Body of pancreas (tissue), 4 donors: ENCODE data around the gene CDH12. TPM values are rescaled to one million over a fixed set of nuclear protein-coding genes. Genes with fewer than 3 reads are reported as not detected.
"Not testable (repeated sequence)": the region's sequence is repeated elsewhere in the genome, so short reads cannot be mapped to it uniquely, and the experiment has no call there.

Experiments used
- ATAC-seq: fragments of 150-250 bp; one replicate; pipeline ENCODE4 v1.9.1; 2016
- DNase-seq, 4 donors: peaks; one replicate each; pipeline ENCODE4 v3.0.0-alpha.2; 2019
- H3K27ac ChIP-seq, 4 donors: fragments of 200-600 bp; sonication (generic); 1 replicate in 3 of 4; 2 replicates in 1 of 4; pipeline versions ENCODE4 v1.5.1 to v1.6.1; 2016 to 2019; ENCODE audit warnings: mild to moderate bottlenecking in 1 of 4, mixed read lengths in 1 of 4, moderate library complexity in 1 of 4
- H3K27me3 ChIP-seq, 2 donors: fragments of 200-600 bp; sonication (generic); one replicate each; pipeline ENCODE4 v1.6.0; 2016; ENCODE audit warnings: mild to moderate bottlenecking in 1 of 2
- H3K36me3 ChIP-seq, 2 donors: fragments of 200-600 bp; sonication (generic); replicated peaks in 1 of 2; 2 replicates each; pipeline ENCODE4 v1.5.1; 2016; ENCODE audit warnings: low read depth in 2 of 2; ENCODE audit not compliant: insufficient read depth in 1 of 2
- H3K4me1 ChIP-seq: fragments of 200-600 bp; sonication (generic); one replicate; pipeline ENCODE4 v1.6.0; 2016
- H3K4me3 ChIP-seq, 2 donors: fragments of 200-600 bp; sonication (generic); 1 replicate in 1 of 2; 2 replicates in 1 of 2; pipeline ENCODE4 v1.5.1; 2016 to 2019
- H3K9me3 ChIP-seq, 3 donors: fragments of 200-600 bp; sonication (generic); 1 replicate in 2 of 3; 2 replicates in 1 of 3; pipeline ENCODE4 v1.5.1; 2016
- CTCF ChIP-seq, 7 experiments: fragments of 450-650 bp in 4 of 7; fragments of 200-600 bp in 3 of 7; sonication (generic) in 3 of 7; IDR thresholded peaks; one replicate each; pipeline ENCODE4 v1.5.1; 2016 to 2019; ENCODE audit warnings: antibody characterized with exemption in 7 of 7
- POLR2A ChIP-seq, 3 donors: fragments of 450-650 bp; IDR thresholded peaks; one replicate each; pipeline ENCODE4 v1.6.1; 2016; ENCODE audit warnings: antibody characterized with exemption in 3 of 3, mild to moderate bottlenecking in 2 of 3
- WGBS, 2 donors: methylation state at CpG; one replicate each; pipeline ENCODE4 v1.1.5; 2017; 5-methylcytosine and 5-hydroxymethylcytosine counted together
- intact Hi-C: fragments of 100-400 bp; cut with DNase I; formaldehyde crosslinking; loops from one replicate; pipeline ENCODE4 v1.15.1; 2023
- total RNA-seq, 2 donors: library from RNA; depleted of rRNA; stranded (reverse); fragments of >200 nt; gene quantifications; one replicate each; pipeline ENCODE4 v1.1.0, GENCODE V29; 2016

CDH12 gene
- total RNA-seq, 2 donors from 2014 or later: not detected

- 41% methylated on average over 6 of the region's 6 CpGs for WGBS, 2 donors
- H3K27ac ChIP-seq: no peak overlapping the region
- H3K36me3 ChIP-seq: no peaks in the 10 kb centered on the region
- H3K9me3 ChIP-seq: no peaks in the 10 kb centered on the region
- no peaks in the 10 kb centered on the region for H3K27me3 ChIP-seq
- no peak for TF ChIP-seq POLR2A (IDR thresholded peaks at IDR 0.05)
- TF ChIP-seq CTCF (IDR thresholded peaks at IDR 0.05): no peak
- no peaks in the 10 kb centered on the region for H3K4me1 ChIP-seq
- DNase-seq: no peak
- H3K4me3 ChIP-seq: no peak overlapping the region
- ATAC-seq: no peak
- intact Hi-C loops: no loop called here
Observed at GRCh38 chr5:22348027-22348426, 505.1 kb downstream of the CDH12 start.

GRCh38 chr5:22344000-22344399 is 509.1 kb downstream of the CDH12 start:
- WGBS, 2 donors: 30 to 35% methylated on average over 2 of the region's 2 CpGs
- no peak for TF ChIP-seq POLR2A (IDR thresholded peaks at IDR 0.05)
- TF ChIP-seq CTCF (IDR thresholded peaks at IDR 0.05): no peak
- H3K9me3 ChIP-seq: no peaks in the 10 kb centered on the region
- intact Hi-C loops: no loop called here
- H3K27ac ChIP-seq: no peak overlapping the region
- no peak overlapping the region for H3K4me3 ChIP-seq
- DNase-seq: no peak
- ATAC-seq: no peak
- H3K27me3 ChIP-seq: no peaks in the 10 kb centered on the region
- no peaks in the 10 kb centered on the region for H3K36me3 ChIP-seq
- H3K4me1 ChIP-seq: no peaks in the 10 kb centered on the region

- Histone ChIP-seq H3K4me1 (no peaks in the 10 kb centered on the region), H3K27ac (no peak overlapping the region), H3K27me3 (no peaks in the 10 kb centered on the region), H3K36me3 (no peaks in the 10 kb centered on the region), H3K4me3 (no peak overlapping the region), H3K9me3 (no peaks in the 10 kb centered on the region)
- ATAC-seq: no peak
- no peak for DNase-seq
- TF ChIP-seq CTCF (IDR thresholded peaks at IDR 0.05): no peak
- TF ChIP-seq POLR2A (IDR thresholded peaks at IDR 0.05): no peak
- whole genome bisulfite sequencing, 2 donors: 60 to 64% methylated on average over 2 of the region's 2 CpGs
- intact Hi-C loops: no loop called here
Observed at GRCh38 chr5:22341406-22341805, 511.7 kb downstream of the CDH12 start.

- intact Hi-C loops, H3K4me1 ChIP-seq, ATAC-seq, H3K27ac ChIP-seq, H3K36me3 ChIP-seq, H3K9me3 ChIP-seq, H3K27me3 ChIP-seq, DNase-seq, H3K4me3 ChIP-seq: not testable (repeated sequence)
- WGBS, 2 donors: 46 to 67% methylated on average over 3 of the region's 3 CpGs
Observed at GRCh38 chr5:22332949-22333348, 520.2 kb downstream of the CDH12 start.

- Histone ChIP-seq H3K27ac (no peak overlapping the region), H3K9me3 (no peaks in the 10 kb centered on the region), H3K27me3 (no peaks in the 10 kb centered on the region), H3K36me3 (no peaks in the 10 kb centered on the region), H3K4me1 (no peaks in the 10 kb centered on the region), H3K4me3 (no peak overlapping the region)
- intact Hi-C loops: no loop called here
- ATAC-seq (no peak), DNase-seq (no peak)
- WGBS, 2 donors: 58 to 62% methylated on average over 1 of the region's 1 CpG
- TF ChIP-seq CTCF (IDR thresholded peaks at IDR 0.05) (no peak), POLR2A (IDR thresholded peaks at IDR 0.05) (no peak)
Observed at GRCh38 chr5:22329683-22330082, 523.5 kb downstream of the CDH12 start.
